H9 (cell line): ENCODE data around the gene MTARC1. TPM values are rescaled to one million over a fixed set of nuclear protein-coding genes. Genes with fewer than 3 reads are reported as not detected.

Experiments
- DNase-seq: peaks from one replicate; pipeline ENCODE4 v3.0.0-alpha.2; 2017
- H2AFZ ChIP-seq: one replicate; pipeline ENCODE4 v1.6.1; 2013; ENCODE audit warnings: mild to moderate bottlenecking, low read length, control low read depth, moderate library complexity
- H2AK5ac ChIP-seq: 2 replicates; pipeline ENCODE4 v1.6.1; 2013; ENCODE audit warnings: low read length, control low read depth, mixed read lengths; ENCODE audit not compliant: insufficient read length
- H2BK120ac ChIP-seq: one replicate; pipeline ENCODE4 v1.6.1; 2013; ENCODE audit warnings: low read depth, mild to moderate bottlenecking, low read length, control low read depth, inconsistent platforms; ENCODE audit not compliant: poor library complexity, severe bottlenecking
- H2BK12ac ChIP-seq: 2 replicates; pipeline ENCODE4 v1.6.1; 2013; ENCODE audit warnings: low read length, control low read depth, mixed read lengths, low read depth; ENCODE audit not compliant: insufficient read length
- H2BK15ac ChIP-seq: 2 replicates; pipeline ENCODE4 v1.6.1; 2013; ENCODE audit warnings: low read depth, low read length, control low read depth
- H2BK20ac ChIP-seq: one replicate; pipeline ENCODE4 v1.6.1; 2013; ENCODE audit warnings: low read depth, mild to moderate bottlenecking, low read length, control low read depth, inconsistent platforms; ENCODE audit not compliant: poor library complexity, severe bottlenecking
- H2BK5ac ChIP-seq: 2 replicates; pipeline ENCODE4 v1.6.1; 2013; ENCODE audit warnings: low read length, control low read depth, mixed read lengths; ENCODE audit not compliant: insufficient read length
- H3K14ac ChIP-seq: 2 replicates; pipeline ENCODE4 v1.6.1; 2013; ENCODE audit warnings: low read length, control low read depth; ENCODE audit not compliant: insufficient read depth
- H3K18ac ChIP-seq: 2 replicates; pipeline ENCODE4 v1.6.1; 2013; ENCODE audit warnings: low read depth, mild to moderate bottlenecking, mixed read lengths, low read length, control low read depth; ENCODE audit not compliant: insufficient read length
- H3K23ac ChIP-seq: 2 replicates; pipeline ENCODE4 v1.6.1; 2013; ENCODE audit warnings: low read length, control low read depth, mixed read lengths, low read depth; ENCODE audit not compliant: insufficient read length
- H3K23me2 ChIP-seq: 2 replicates; pipeline ENCODE4 v1.6.1; 2013; ENCODE audit warnings: low read depth, mild to moderate bottlenecking, mixed read lengths, low read length, control low read depth; ENCODE audit not compliant: insufficient read length, poor library complexity, severe bottlenecking
- H3K27ac ChIP-seq: 2 replicates; pipeline ENCODE4 v1.5.1; 2013; ENCODE audit warnings: low read length, control low read depth, mixed read lengths, low read depth; ENCODE audit not compliant: insufficient read length
- H3K27me3 ChIP-seq: 2 replicates; pipeline ENCODE4 v1.6.1; 2013; ENCODE audit warnings: low read length, control low read depth, inconsistent platforms; ENCODE audit not compliant: insufficient read depth
- H3K4ac ChIP-seq: 2 replicates; pipeline ENCODE4 v1.6.1; 2013; ENCODE audit warnings: low read depth, mild to moderate bottlenecking, control low read depth, inconsistent platforms, low read length, moderate library complexity
- H3K4me1 ChIP-seq: 2 replicates; pipeline ENCODE4 v1.6.1; 2013; ENCODE audit warnings: low read length, control low read depth, inconsistent platforms; ENCODE audit not compliant: insufficient read depth
- H3K4me2 ChIP-seq: 2 replicates; pipeline ENCODE4 v1.6.1; 2013; ENCODE audit warnings: low read length, control low read depth, mixed read lengths; ENCODE audit not compliant: insufficient read length, insufficient read depth
- H3K56ac ChIP-seq: 2 replicates; pipeline ENCODE4 v1.6.1; 2013; ENCODE audit warnings: low read depth, mild to moderate bottlenecking, mixed read lengths, low read length, control low read depth; ENCODE audit not compliant: insufficient read length
- H3K79me1 ChIP-seq: 2 replicates; pipeline ENCODE4 v1.6.1; 2013; ENCODE audit warnings: low read depth, mild to moderate bottlenecking, moderate library complexity, low read length, control low read depth, inconsistent platforms; ENCODE audit not compliant: insufficient read depth, poor library complexity, severe bottlenecking
- H3K79me2 ChIP-seq: 2 replicates; pipeline ENCODE4 v1.6.1; 2013; ENCODE audit warnings: low read length, control low read depth, inconsistent platforms; ENCODE audit not compliant: insufficient read depth
- H3K9ac ChIP-seq: 2 replicates; pipeline ENCODE4 v1.6.1; 2013; ENCODE audit warnings: low read length, control low read depth, mixed read lengths; ENCODE audit not compliant: insufficient read length; ENCODE audit errors: extremely low read depth
- H3K9me3 ChIP-seq: one replicate; pipeline ENCODE4 v1.6.1; 2013; ENCODE audit warnings: low read depth, low read length, inconsistent platforms; ENCODE audit not compliant: control insufficient read depth
- H3T11ph ChIP-seq: one replicate; pipeline ENCODE4 v1.6.1; 2013; ENCODE audit warnings: mild to moderate bottlenecking, low read length, control low read depth, inconsistent platforms
- H4K20me1 ChIP-seq: one replicate; pipeline ENCODE4 v1.6.1; 2013; ENCODE audit not compliant: control insufficient read depth, insufficient read length, insufficient read depth
- H4K5ac ChIP-seq: 2 replicates; pipeline ENCODE4 v1.6.1; 2013; ENCODE audit warnings: low read depth, mild to moderate bottlenecking, mixed read lengths, low read length, control low read depth; ENCODE audit not compliant: insufficient read length
- H4K8ac ChIP-seq: replicated peaks from 2 replicates; pipeline ENCODE4 v1.6.1; 2013; ENCODE audit warnings: low read length, control low read depth, mixed read lengths, low read depth; ENCODE audit not compliant: insufficient read length
- H4K91ac ChIP-seq: 2 replicates; pipeline ENCODE4 v1.6.1; 2013; ENCODE audit warnings: low read depth, mild to moderate bottlenecking, moderate library complexity, mixed read lengths, low read length, control low read depth; ENCODE audit not compliant: insufficient read length
- H3K27ac Mint-ChIP-seq, 3 experiments: 2 replicates in 2 of 3; 3 replicates in 1 of 3; pipeline ENCODE4 v1.8.0; 2020 to 2021; ENCODE audit warnings: mixed read lengths in 3 of 3, mild to moderate bottlenecking in 1 of 3, moderate library complexity in 1 of 3
- H3K27me3 Mint-ChIP-seq: 2 replicates; pipeline ENCODE4 v1.8.0; 2021; ENCODE audit warnings: low read depth, mild to moderate bottlenecking, moderate library complexity, mixed read lengths
- H3K36me3 Mint-ChIP-seq, 3 experiments: 2 replicates in 2 of 3; 3 replicates in 1 of 3; pipeline ENCODE4 v1.8.0; 2020 to 2021; ENCODE audit warnings: low read depth in 3 of 3, mixed read lengths in 3 of 3; ENCODE audit not compliant: insufficient read depth in 1 of 3
- H3K4me1 Mint-ChIP-seq, 2 experiments: 2 replicates each; pipeline ENCODE4 v1.8.0; 2020; ENCODE audit warnings: mixed read lengths in 2 of 2
- H3K4me3 Mint-ChIP-seq, 2 experiments: 2 replicates in 1 of 2; 3 replicates in 1 of 2; pipeline ENCODE4 v1.8.0; 2020 to 2021; ENCODE audit warnings: mild to moderate bottlenecking in 2 of 2, mixed read lengths in 2 of 2, moderate library complexity in 1 of 2
- H3K9me3 Mint-ChIP-seq, 2 experiments: 2 replicates in 1 of 2; 3 replicates in 1 of 2; pipeline ENCODE4 v1.8.0; 2020; ENCODE audit warnings: mild to moderate bottlenecking in 2 of 2, mixed read lengths in 2 of 2, moderate library complexity in 1 of 2
- WGBS: extraction: QIAGEN DNeasy Blood & Tissue Kit; methylation state at CpG from one replicate; pipeline ENCODE4 v1.1.7; 2013; ENCODE audit warnings: missing lambda C conversion rate, low lambda C conversion rate, mixed read lengths; ENCODE audit not compliant: insufficient read length; ENCODE audit errors: extremely low coverage; 5-methylcytosine and 5-hydroxymethylcytosine counted together
- total RNA-seq: library from RNA; stranded (reverse); gene quantifications from 2 replicates; pipeline ENCODE4 v1.2.1, GENCODE V29; 2021
- TF ChIP-seq, protein P1 (sequence below): fragments of 200-600 bp; sonication (generic); conservative IDR thresholded peaks from 3 replicates; pipeline ENCODE4 v1.8.0; 2021; ENCODE audit warnings: antibody characterized with exemption, mild to moderate bottlenecking

Gene MTARC1
- total RNA-seq, 1 experiment from 2014 or later = 33.7 TPM

DNA sequence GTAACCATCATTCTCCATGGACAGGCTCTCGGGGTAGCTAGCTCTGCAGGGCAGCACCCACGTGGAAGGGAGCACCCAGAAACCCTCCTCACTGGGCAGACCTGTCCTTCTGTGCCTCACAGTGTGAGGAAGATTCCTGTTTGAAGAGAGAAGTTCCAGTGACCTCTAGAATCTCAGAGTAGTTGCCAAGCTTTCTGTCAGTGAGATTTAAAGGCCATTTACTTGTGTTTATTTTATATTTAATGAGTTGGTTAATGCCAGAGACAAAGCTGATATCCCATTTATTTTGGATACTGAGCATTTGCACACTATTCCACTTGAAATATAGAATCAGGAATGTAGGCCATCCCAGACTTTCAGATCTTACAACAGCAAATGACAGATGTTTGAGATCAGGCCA, 28.7 kb downstream of the MTARC1 start:
- Mint-ChIP-seq H3K36me3 (peaks cover 36 to 74% (median 74%) of the 10 kb centered on the region in 3 experiments), H3K9me3 (peaks cover 0 to 3% of the 10 kb centered on the region in 2 experiments; a peak in 1 of 5 replicates), H3K27me3 (no peaks in the 10 kb centered on the region), H3K4me1 (peaks cover 18 to 23% of the 10 kb centered on the region in 2 experiments), H3K27ac (no peak overlapping the region), H3K4me3 (no peak overlapping the region)
- Histone ChIP-seq H4K5ac (no peak overlapping the region), H2BK12ac (no peak overlapping the region), H4K91ac (no peak overlapping the region), H3K14ac (no peak overlapping the region), H2BK5ac (no peak overlapping the region), H3K79me1 (no peaks in the 10 kb centered on the region), H3K27ac (no peak overlapping the region), H3K56ac (no peak overlapping the region), H3K79me2 (no peaks in the 10 kb centered on the region), H3K4ac (no peak overlapping the region), H3K4me2 (no peak overlapping the region), H2BK15ac (no peak overlapping the region), H2AK5ac (no peak overlapping the region), H3K23ac (no peak overlapping the region), H3K23me2 (peaks cover 1% of the 10 kb centered on the region), H4K20me1 (peaks cover 3% of the 10 kb centered on the region), H2AFZ (no peak overlapping the region), H4K8ac (no peak overlapping the region), H3K27me3 (no peaks in the 10 kb centered on the region), H2BK20ac (no peak overlapping the region), H2BK120ac (no peak overlapping the region), H3K18ac (no peak overlapping the region), H3K9ac (no peak overlapping the region), H3K4me1 (peaks cover 5% of the 10 kb centered on the region; the same call in 1 of the 2 replicates), H3K9me3 (no peaks in the 10 kb centered on the region), H3T11ph (no peak overlapping the region)
- TF ChIP-seq, protein P1, sequence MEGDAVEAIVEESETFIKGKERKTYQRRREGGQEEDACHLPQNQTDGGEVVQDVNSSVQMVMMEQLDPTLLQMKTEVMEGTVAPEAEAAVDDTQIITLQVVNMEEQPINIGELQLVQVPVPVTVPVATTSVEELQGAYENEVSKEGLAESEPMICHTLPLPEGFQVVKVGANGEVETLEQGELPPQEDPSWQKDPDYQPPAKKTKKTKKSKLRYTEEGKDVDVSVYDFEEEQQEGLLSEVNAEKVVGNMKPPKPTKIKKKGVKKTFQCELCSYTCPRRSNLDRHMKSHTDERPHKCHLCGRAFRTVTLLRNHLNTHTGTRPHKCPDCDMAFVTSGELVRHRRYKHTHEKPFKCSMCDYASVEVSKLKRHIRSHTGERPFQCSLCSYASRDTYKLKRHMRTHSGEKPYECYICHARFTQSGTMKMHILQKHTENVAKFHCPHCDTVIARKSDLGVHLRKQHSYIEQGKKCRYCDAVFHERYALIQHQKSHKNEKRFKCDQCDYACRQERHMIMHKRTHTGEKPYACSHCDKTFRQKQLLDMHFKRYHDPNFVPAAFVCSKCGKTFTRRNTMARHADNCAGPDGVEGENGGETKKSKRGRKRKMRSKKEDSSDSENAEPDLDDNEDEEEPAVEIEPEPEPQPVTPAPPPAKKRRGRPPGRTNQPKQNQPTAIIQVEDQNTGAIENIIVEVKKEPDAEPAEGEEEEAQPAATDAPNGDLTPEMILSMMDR = no peak
- WGBS = no CpG with 5 or more reads among the region's 2 CpGs
- no peak for DNase-seq
